Esophagus muscularis mucosa (tissue), 4 donors: Measurements from ENCODE around the gene ISCA1. TPM values are rescaled to one million over a fixed set of nuclear protein-coding genes. Genes with fewer than 3 reads are reported as not detected.
"Not testable (repeated sequence)": the region's sequence is repeated elsewhere in the genome, so short reads cannot be mapped to it uniquely, and the experiment has no call there.

ENCODE experiments used
- DNase-seq: peaks from one replicate; pipeline ENCODE4 v3.0.0-alpha.2; 2017; ENCODE audit errors: extremely low spot score
- H3K27ac ChIP-seq, 4 donors: fragments of 200-600 bp; sonication (generic); replicated peaks in 1 of 4; 1 replicate in 3 of 4; 2 replicates in 1 of 4; pipeline ENCODE4 v1.5.1; 2016 to 2019; ENCODE audit warnings: mild to moderate bottlenecking in 1 of 4
- H3K27me3 ChIP-seq, 4 donors: fragments of 200-600 bp; sonication (generic); one replicate each; pipeline versions ENCODE4 v1.5.1 to v1.6.0; 2016 to 2019
- H3K36me3 ChIP-seq, 4 donors: fragments of 200-600 bp; sonication (generic); one replicate each; pipeline ENCODE4 v1.5.1; 2016 to 2019
- H3K4me1 ChIP-seq, 4 donors: fragments of 200-600 bp; sonication (generic); one replicate each; pipeline ENCODE4 v1.5.1; 2016 to 2019
- H3K4me3 ChIP-seq, 4 donors: fragments of 200-600 bp; sonication (generic); 1 replicate in 2 of 4; 2 replicates in 2 of 4; pipeline ENCODE4 v1.5.1; 2016 to 2019; ENCODE audit warnings: mild to moderate bottlenecking in 4 of 4, moderate library complexity in 1 of 4
- H3K9me3 ChIP-seq, 4 donors: fragments of 200-600 bp; sonication (generic); 1 replicate in 3 of 4; 2 replicates in 1 of 4; pipeline ENCODE4 v1.5.1; 2016 to 2019
- EP300 ChIP-seq: sonication (generic); formaldehyde crosslinking; IDR thresholded peaks from one replicate; pipeline ENCODE4 v1.6.1; 2017; ENCODE audit warnings: antibody characterized with exemption
- POLR2A ChIP-seq: fragments of 450-650 bp; IDR thresholded peaks from one replicate; pipeline ENCODE4 v1.6.1; 2017; ENCODE audit warnings: antibody characterized with exemption, moderate library complexity, mild to moderate bottlenecking, low read depth
- POLR2AphosphoS5 ChIP-seq, 2 donors: sonication (generic); formaldehyde crosslinking; IDR thresholded peaks; one replicate each; pipeline ENCODE4 v1.6.1; 2017; ENCODE audit warnings: antibody characterized with exemption in 2 of 2
- WGBS: methylation state at CpG from one replicate; pipeline ENCODE4 v1.1.5; 2018; 5-methylcytosine and 5-hydroxymethylcytosine counted together
- intact Hi-C: fragments of 100-400 bp; cut with DNase I; formaldehyde crosslinking; loops from one replicate; pipeline ENCODE4 v1.15.1; 2023
- total RNA-seq, 4 donors: library from RNA; depleted of rRNA; stranded (reverse); fragments of >200 nt; gene quantifications; one replicate each; pipeline versions ENCODE4 v1.1.0 to v1.2.1, GENCODE V29; 2016
- TF ChIP-seq, protein P1 (sequence below), 3 experiments: fragments of 200-600 bp in 2 of 3; fragments of 450-650 bp in 1 of 3; sonication (generic) in 2 of 3; IDR thresholded peaks; one replicate each; pipeline ENCODE4 v1.5.1; 2017 to 2019; ENCODE audit warnings: antibody characterized with exemption in 3 of 3, mild to moderate bottlenecking in 2 of 3, moderate library complexity in 1 of 3

Gene ISCA1
- total RNA-seq, 4 donors from 2014 or later = 37.0 to 56.5 (median 40.5) TPM

DNA sequence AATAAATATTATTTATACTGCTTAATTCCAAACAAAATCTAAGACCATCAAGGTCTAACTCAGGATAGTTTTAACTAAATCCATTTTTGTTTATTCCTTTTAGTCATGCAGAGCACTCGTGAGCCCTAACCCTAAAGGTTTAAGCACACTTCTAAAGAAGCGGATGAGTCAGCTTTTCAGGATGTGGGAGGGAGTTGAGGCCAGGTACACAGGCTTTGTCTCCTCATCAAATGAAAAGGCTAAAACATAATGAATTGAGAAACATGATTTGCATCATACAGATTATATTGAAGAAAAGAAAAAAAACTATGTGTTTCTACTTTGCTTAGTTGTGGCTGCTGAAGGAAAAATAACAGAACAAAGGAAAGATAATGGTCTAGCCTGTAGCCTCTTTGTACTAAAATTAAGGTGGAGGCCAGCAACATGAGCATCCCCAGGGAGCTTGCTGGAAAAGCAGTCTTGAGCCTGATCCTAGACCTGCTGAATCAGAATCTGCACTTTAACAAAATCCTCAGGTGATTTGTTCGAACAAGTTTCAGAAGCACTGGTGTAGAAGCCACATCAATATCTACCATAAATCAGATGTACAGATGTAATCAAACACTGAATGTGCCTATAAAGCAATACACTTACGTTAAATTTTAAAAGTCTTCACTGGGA lies 21.1 kb upstream of the ISCA1 start:
- intact Hi-C loops = no loop called here
- Histone ChIP-seq H3K36me3 (peaks cover 53 to 100% (median 91%) of the 10 kb centered on the region in 4 donors), H3K9me3 (no peaks in the 10 kb centered on the region), H3K27me3 (no peaks in the 10 kb centered on the region), H3K27ac (no peak overlapping the region), H3K4me3 (no peak overlapping the region), H3K4me1 (no peaks in the 10 kb centered on the region)
- DNase-seq = no peak
- TF ChIP-seq EP300 (no peak), POLR2AphosphoS5 (IDR thresholded peaks at IDR 0.05) (no peak), POLR2A (no peak)
- TF ChIP-seq, protein P1, sequence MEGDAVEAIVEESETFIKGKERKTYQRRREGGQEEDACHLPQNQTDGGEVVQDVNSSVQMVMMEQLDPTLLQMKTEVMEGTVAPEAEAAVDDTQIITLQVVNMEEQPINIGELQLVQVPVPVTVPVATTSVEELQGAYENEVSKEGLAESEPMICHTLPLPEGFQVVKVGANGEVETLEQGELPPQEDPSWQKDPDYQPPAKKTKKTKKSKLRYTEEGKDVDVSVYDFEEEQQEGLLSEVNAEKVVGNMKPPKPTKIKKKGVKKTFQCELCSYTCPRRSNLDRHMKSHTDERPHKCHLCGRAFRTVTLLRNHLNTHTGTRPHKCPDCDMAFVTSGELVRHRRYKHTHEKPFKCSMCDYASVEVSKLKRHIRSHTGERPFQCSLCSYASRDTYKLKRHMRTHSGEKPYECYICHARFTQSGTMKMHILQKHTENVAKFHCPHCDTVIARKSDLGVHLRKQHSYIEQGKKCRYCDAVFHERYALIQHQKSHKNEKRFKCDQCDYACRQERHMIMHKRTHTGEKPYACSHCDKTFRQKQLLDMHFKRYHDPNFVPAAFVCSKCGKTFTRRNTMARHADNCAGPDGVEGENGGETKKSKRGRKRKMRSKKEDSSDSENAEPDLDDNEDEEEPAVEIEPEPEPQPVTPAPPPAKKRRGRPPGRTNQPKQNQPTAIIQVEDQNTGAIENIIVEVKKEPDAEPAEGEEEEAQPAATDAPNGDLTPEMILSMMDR (IDR thresholded peaks at IDR 0.05) = no peak
- WGBS = 82% methylated on average over 4 of the region's 4 CpGs

DNA sequence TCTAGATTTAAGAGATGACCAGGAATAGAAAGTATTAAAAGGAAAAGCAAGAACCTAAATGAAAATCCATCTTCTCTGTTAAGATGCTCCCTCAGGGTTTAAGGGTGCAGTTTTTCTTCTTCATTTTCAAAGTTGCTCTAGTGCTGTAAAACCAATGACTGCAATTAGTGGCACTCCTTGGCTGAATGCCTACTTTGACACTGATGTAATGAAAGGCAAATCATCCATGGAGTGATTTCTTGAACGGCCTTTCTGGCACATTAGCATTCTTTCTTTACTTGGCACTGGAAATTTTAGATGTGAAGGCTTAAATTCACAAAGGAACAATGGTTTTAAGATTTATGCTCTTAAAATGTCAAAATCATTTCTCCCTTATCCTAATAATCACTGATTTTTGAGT lies 19.3 kb upstream of the ISCA1 start:
- intact Hi-C loops = no loop called here

DNA sequence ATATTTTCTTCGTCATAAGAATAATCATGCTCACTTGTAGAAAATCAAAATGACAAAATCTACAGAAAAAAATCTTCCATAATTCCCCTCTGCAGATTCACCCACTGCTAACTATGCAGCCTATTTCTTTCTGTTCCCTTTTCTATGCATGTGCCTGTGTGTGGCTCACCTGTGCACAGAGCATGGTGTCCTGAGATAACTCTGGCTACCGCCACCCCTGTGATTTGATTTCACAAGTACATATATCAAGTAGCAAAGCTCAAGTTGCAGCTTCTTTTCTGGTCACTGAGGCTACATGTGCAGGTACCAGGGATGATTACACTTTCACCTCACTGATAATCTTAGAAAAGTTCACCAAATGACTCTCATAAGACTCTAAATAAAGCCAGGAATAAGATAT lies 18.4 kb upstream of the ISCA1 start:
- H3K27me3 ChIP-seq = no peaks in the 10 kb centered on the region
- no peak overlapping the region for H3K27ac ChIP-seq
- no peaks in the 10 kb centered on the region for H3K4me1 ChIP-seq
- H3K4me3 ChIP-seq = no peak overlapping the region
- H3K36me3 ChIP-seq = peaks cover 56 to 98% (median 90%) of the 10 kb centered on the region in 4 donors
- intact Hi-C loops = no loop called here
- WGBS = 95% methylated on average over 2 of the region's 2 CpGs
- DNase-seq = no peak
- no peaks in the 10 kb centered on the region for H3K9me3 ChIP-seq
- no peak for TF ChIP-seq EP300
- no peak for TF ChIP-seq POLR2AphosphoS5 (IDR thresholded peaks at IDR 0.05)
- TF ChIP-seq, protein P1 (IDR thresholded peaks at IDR 0.05) = no peak
- TF ChIP-seq POLR2A = no peak

More for the DNA sequence above, 19.3 kb upstream of the ISCA1 start:
- 65% methylated on average over 1 of the region's 1 CpG for WGBS
- H3K4me3 ChIP-seq = no peak overlapping the region
- H3K9me3 ChIP-seq = no peaks in the 10 kb centered on the region
- no peaks in the 10 kb centered on the region for H3K27me3 ChIP-seq
- no peak for DNase-seq
- H3K27ac ChIP-seq = no peak overlapping the region
- no peaks in the 10 kb centered on the region for H3K4me1 ChIP-seq
- TF ChIP-seq POLR2A (no peak), EP300 (no peak), POLR2AphosphoS5 (IDR thresholded peaks at IDR 0.05) (no peak)
- H3K36me3 ChIP-seq = peaks cover 56 to 100% (median 91%) of the 10 kb centered on the region in 4 donors

DNA sequence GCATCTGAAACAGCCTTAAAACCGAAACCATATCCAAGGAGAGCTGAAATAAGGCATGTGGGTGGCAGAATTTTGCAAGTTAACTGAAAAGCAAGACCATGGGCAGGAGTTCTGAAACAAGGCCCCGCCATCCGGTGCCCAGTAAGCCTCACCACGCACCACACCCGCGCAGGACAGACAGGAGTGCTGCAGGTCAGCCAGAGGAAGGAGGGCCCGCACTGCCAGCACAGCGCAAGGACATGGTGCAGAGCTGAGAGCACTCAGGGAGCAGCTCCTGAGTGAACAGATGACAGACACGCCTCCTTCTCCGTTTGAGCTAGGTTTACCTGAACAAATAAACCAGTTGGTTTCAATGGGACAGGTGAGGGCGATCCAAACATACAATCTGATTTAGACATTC lies 16.5 kb upstream of the ISCA1 start:
- Histone ChIP-seq H3K36me3 (peaks cover 45 to 82% (median 78%) of the 10 kb centered on the region in 4 donors), H3K4me3 (no peak overlapping the region), H3K27ac (no peak overlapping the region), H3K4me1 (no peaks in the 10 kb centered on the region), H3K9me3 (no peaks in the 10 kb centered on the region), H3K27me3 (no peaks in the 10 kb centered on the region)
- 87% methylated on average over 11 of the region's 11 CpGs for WGBS
- DNase-seq = no peak
- TF ChIP-seq EP300 (no peak), POLR2AphosphoS5 (IDR thresholded peaks at IDR 0.05) (no peak)
- TF ChIP-seq, protein P1 (IDR thresholded peaks at IDR 0.05) = no peak
- intact Hi-C loops = no loop called here

DNA sequence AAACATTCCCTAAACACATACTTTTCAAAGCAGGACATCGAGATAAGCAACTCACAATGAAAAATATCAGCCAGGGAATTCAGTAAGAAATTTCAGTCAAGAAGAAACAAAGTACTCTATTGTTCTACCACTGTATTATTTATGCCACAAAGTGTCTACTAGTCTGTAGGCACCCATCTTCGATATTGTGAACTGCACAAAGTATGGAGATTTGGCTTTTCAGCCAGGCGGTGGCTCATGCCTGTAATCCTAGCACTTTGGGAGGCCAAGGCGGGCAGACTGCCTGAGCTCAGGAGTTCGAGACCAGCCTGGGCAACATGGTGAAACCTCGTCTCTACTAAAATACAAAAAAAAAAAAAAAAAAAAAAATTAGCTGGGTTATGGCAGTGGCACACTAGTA lies 8.0 kb upstream of the ISCA1 start:
- DNase-seq, H3K27ac ChIP-seq, intact Hi-C loops: not testable (repeated sequence)

More for the DNA sequence above, 8.0 kb upstream of the ISCA1 start:
- not testable (repeated sequence) for H3K27me3 ChIP-seq, H3K4me1 ChIP-seq, H3K9me3 ChIP-seq, H3K4me3 ChIP-seq
- peaks cover 0 to 50% (median 16%) of the 10 kb centered on the region in 4 donors for H3K36me3 ChIP-seq
- WGBS = 91% methylated on average over 6 of the region's 6 CpGs
